H9 (cell line): ENCODE results near the gene LEFTY2. TPM values are rescaled to one million over a fixed set of nuclear protein-coding genes. Genes with fewer than 3 reads are reported as not detected.

Source experiments
- DNase-seq: peaks from one replicate; pipeline ENCODE4 v3.0.0-alpha.2; 2017
- H2AFZ ChIP-seq: one replicate; pipeline ENCODE4 v1.6.1; 2013; ENCODE audit warnings: mild to moderate bottlenecking, low read length, control low read depth, moderate library complexity
- H2AK5ac ChIP-seq: 2 replicates; pipeline ENCODE4 v1.6.1; 2013; ENCODE audit warnings: low read length, control low read depth, mixed read lengths; ENCODE audit not compliant: insufficient read length
- H2BK120ac ChIP-seq: one replicate; pipeline ENCODE4 v1.6.1; 2013; ENCODE audit warnings: low read depth, mild to moderate bottlenecking, low read length, control low read depth, inconsistent platforms; ENCODE audit not compliant: poor library complexity, severe bottlenecking
- H2BK12ac ChIP-seq: 2 replicates; pipeline ENCODE4 v1.6.1; 2013; ENCODE audit warnings: low read length, control low read depth, mixed read lengths, low read depth; ENCODE audit not compliant: insufficient read length
- H2BK15ac ChIP-seq: 2 replicates; pipeline ENCODE4 v1.6.1; 2013; ENCODE audit warnings: low read depth, low read length, control low read depth
- H2BK20ac ChIP-seq: one replicate; pipeline ENCODE4 v1.6.1; 2013; ENCODE audit warnings: low read depth, mild to moderate bottlenecking, low read length, control low read depth, inconsistent platforms; ENCODE audit not compliant: poor library complexity, severe bottlenecking
- H2BK5ac ChIP-seq: 2 replicates; pipeline ENCODE4 v1.6.1; 2013; ENCODE audit warnings: low read length, control low read depth, mixed read lengths; ENCODE audit not compliant: insufficient read length
- H3K14ac ChIP-seq: 2 replicates; pipeline ENCODE4 v1.6.1; 2013; ENCODE audit warnings: low read length, control low read depth; ENCODE audit not compliant: insufficient read depth
- H3K18ac ChIP-seq: 2 replicates; pipeline ENCODE4 v1.6.1; 2013; ENCODE audit warnings: low read depth, mild to moderate bottlenecking, mixed read lengths, low read length, control low read depth; ENCODE audit not compliant: insufficient read length
- H3K23ac ChIP-seq: 2 replicates; pipeline ENCODE4 v1.6.1; 2013; ENCODE audit warnings: low read length, control low read depth, mixed read lengths, low read depth; ENCODE audit not compliant: insufficient read length
- H3K23me2 ChIP-seq: 2 replicates; pipeline ENCODE4 v1.6.1; 2013; ENCODE audit warnings: low read depth, mild to moderate bottlenecking, mixed read lengths, low read length, control low read depth; ENCODE audit not compliant: insufficient read length, poor library complexity, severe bottlenecking
- H3K27ac ChIP-seq: 2 replicates; pipeline ENCODE4 v1.5.1; 2013; ENCODE audit warnings: low read length, control low read depth, mixed read lengths, low read depth; ENCODE audit not compliant: insufficient read length
- H3K27me3 ChIP-seq: 2 replicates; pipeline ENCODE4 v1.6.1; 2013; ENCODE audit warnings: low read length, control low read depth, inconsistent platforms; ENCODE audit not compliant: insufficient read depth
- H3K4ac ChIP-seq: 2 replicates; pipeline ENCODE4 v1.6.1; 2013; ENCODE audit warnings: low read depth, mild to moderate bottlenecking, control low read depth, inconsistent platforms, low read length, moderate library complexity
- H3K4me1 ChIP-seq: 2 replicates; pipeline ENCODE4 v1.6.1; 2013; ENCODE audit warnings: low read length, control low read depth, inconsistent platforms; ENCODE audit not compliant: insufficient read depth
- H3K4me2 ChIP-seq: 2 replicates; pipeline ENCODE4 v1.6.1; 2013; ENCODE audit warnings: low read length, control low read depth, mixed read lengths; ENCODE audit not compliant: insufficient read length, insufficient read depth
- H3K56ac ChIP-seq: 2 replicates; pipeline ENCODE4 v1.6.1; 2013; ENCODE audit warnings: low read depth, mild to moderate bottlenecking, mixed read lengths, low read length, control low read depth; ENCODE audit not compliant: insufficient read length
- H3K79me1 ChIP-seq: 2 replicates; pipeline ENCODE4 v1.6.1; 2013; ENCODE audit warnings: low read depth, mild to moderate bottlenecking, moderate library complexity, low read length, control low read depth, inconsistent platforms; ENCODE audit not compliant: insufficient read depth, poor library complexity, severe bottlenecking
- H3K79me2 ChIP-seq: 2 replicates; pipeline ENCODE4 v1.6.1; 2013; ENCODE audit warnings: low read length, control low read depth, inconsistent platforms; ENCODE audit not compliant: insufficient read depth
- H3K9ac ChIP-seq: 2 replicates; pipeline ENCODE4 v1.6.1; 2013; ENCODE audit warnings: low read length, control low read depth, mixed read lengths; ENCODE audit not compliant: insufficient read length; ENCODE audit errors: extremely low read depth
- H3K9me3 ChIP-seq: one replicate; pipeline ENCODE4 v1.6.1; 2013; ENCODE audit warnings: low read depth, low read length, inconsistent platforms; ENCODE audit not compliant: control insufficient read depth
- H3T11ph ChIP-seq: one replicate; pipeline ENCODE4 v1.6.1; 2013; ENCODE audit warnings: mild to moderate bottlenecking, low read length, control low read depth, inconsistent platforms
- H4K20me1 ChIP-seq: one replicate; pipeline ENCODE4 v1.6.1; 2013; ENCODE audit not compliant: control insufficient read depth, insufficient read length, insufficient read depth
- H4K5ac ChIP-seq: 2 replicates; pipeline ENCODE4 v1.6.1; 2013; ENCODE audit warnings: low read depth, mild to moderate bottlenecking, mixed read lengths, low read length, control low read depth; ENCODE audit not compliant: insufficient read length
- H4K8ac ChIP-seq: replicated peaks from 2 replicates; pipeline ENCODE4 v1.6.1; 2013; ENCODE audit warnings: low read length, control low read depth, mixed read lengths, low read depth; ENCODE audit not compliant: insufficient read length
- H4K91ac ChIP-seq: 2 replicates; pipeline ENCODE4 v1.6.1; 2013; ENCODE audit warnings: low read depth, mild to moderate bottlenecking, moderate library complexity, mixed read lengths, low read length, control low read depth; ENCODE audit not compliant: insufficient read length
- H3K27ac Mint-ChIP-seq, 3 experiments: 2 replicates in 2 of 3; 3 replicates in 1 of 3; pipeline ENCODE4 v1.8.0; 2020 to 2021; ENCODE audit warnings: mixed read lengths in 3 of 3, mild to moderate bottlenecking in 1 of 3, moderate library complexity in 1 of 3
- H3K27me3 Mint-ChIP-seq: 2 replicates; pipeline ENCODE4 v1.8.0; 2021; ENCODE audit warnings: low read depth, mild to moderate bottlenecking, moderate library complexity, mixed read lengths
- H3K36me3 Mint-ChIP-seq, 3 experiments: 2 replicates in 2 of 3; 3 replicates in 1 of 3; pipeline ENCODE4 v1.8.0; 2020 to 2021; ENCODE audit warnings: low read depth in 3 of 3, mixed read lengths in 3 of 3; ENCODE audit not compliant: insufficient read depth in 1 of 3
- H3K4me1 Mint-ChIP-seq, 2 experiments: 2 replicates each; pipeline ENCODE4 v1.8.0; 2020; ENCODE audit warnings: mixed read lengths in 2 of 2
- H3K4me3 Mint-ChIP-seq, 2 experiments: 2 replicates in 1 of 2; 3 replicates in 1 of 2; pipeline ENCODE4 v1.8.0; 2020 to 2021; ENCODE audit warnings: mild to moderate bottlenecking in 2 of 2, mixed read lengths in 2 of 2, moderate library complexity in 1 of 2
- H3K9me3 Mint-ChIP-seq, 2 experiments: 2 replicates in 1 of 2; 3 replicates in 1 of 2; pipeline ENCODE4 v1.8.0; 2020; ENCODE audit warnings: mild to moderate bottlenecking in 2 of 2, mixed read lengths in 2 of 2, moderate library complexity in 1 of 2
- CTCF ChIP-seq: fragments of 200-600 bp; sonication (generic); conservative IDR thresholded peaks from 3 replicates; pipeline ENCODE4 v1.8.0; 2021; ENCODE audit warnings: antibody characterized with exemption, mild to moderate bottlenecking
- WGBS: extraction: QIAGEN DNeasy Blood & Tissue Kit; methylation state at CpG from one replicate; pipeline ENCODE4 v1.1.7; 2013; ENCODE audit warnings: missing lambda C conversion rate, low lambda C conversion rate, mixed read lengths; ENCODE audit not compliant: insufficient read length; ENCODE audit errors: extremely low coverage; 5-methylcytosine and 5-hydroxymethylcytosine counted together
- total RNA-seq: library from RNA; stranded (reverse); gene quantifications from 2 replicates; pipeline ENCODE4 v1.2.1, GENCODE V29; 2021

The LEFTY2 gene
- total RNA-seq, 1 experiment from 2014 or later: 16.3 TPM

- no peak overlapping the region for H4K5ac ChIP-seq
- no peak for DNase-seq
- no peak overlapping the region for H3K4ac ChIP-seq
- no peak overlapping the region for H3K56ac ChIP-seq
- H2BK12ac ChIP-seq: no peak overlapping the region
- H2AK5ac ChIP-seq: no peak overlapping the region
- H3K27ac ChIP-seq: no peak overlapping the region
- H2AFZ ChIP-seq: no peak overlapping the region
- no peaks in the 10 kb centered on the region for H3K9me3 ChIP-seq
- H3K23ac ChIP-seq: no peak overlapping the region
- H2BK5ac ChIP-seq: no peak overlapping the region
- Mint-ChIP-seq H3K36me3 (peaks cover 41 to 83% (median 74%) of the 10 kb centered on the region in 3 experiments), H3K27ac (peak overlapping the region in 1 of 3 experiments; percentile 41; a peak in 2 of 7 replicates), H3K9me3 (no peaks in the 10 kb centered on the region), H3K4me3 (no peak overlapping the region), H3K27me3 (no peaks in the 10 kb centered on the region), H3K4me1 (no peaks in the 10 kb centered on the region)
- H3K23me2 ChIP-seq: no peaks in the 10 kb centered on the region
- H2BK15ac ChIP-seq: no peak overlapping the region
- no peaks in the 10 kb centered on the region for H3K4me1 ChIP-seq
- no peaks in the 10 kb centered on the region for H3K79me1 ChIP-seq
- no CpG with 5 or more reads among the region's 7 CpGs for WGBS
- no peak overlapping the region for H3K14ac ChIP-seq
- H3K18ac ChIP-seq: no peak overlapping the region
- H4K91ac ChIP-seq: no peak overlapping the region
- H3K79me2 ChIP-seq: no peaks in the 10 kb centered on the region
- no peak overlapping the region for H3T11ph ChIP-seq
- no peak overlapping the region for H4K8ac ChIP-seq
- no peak overlapping the region for H3K4me2 ChIP-seq
- TF ChIP-seq CTCF: peak; percentile 83
- no peaks in the 10 kb centered on the region for H4K20me1 ChIP-seq
- no peak overlapping the region for H2BK20ac ChIP-seq
- no peaks in the 10 kb centered on the region for H3K27me3 ChIP-seq
- H3K9ac ChIP-seq: no peak overlapping the region
- no peak overlapping the region for H2BK120ac ChIP-seq
These were observed 46.7 kb upstream of the LEFTY2 start for GRCh38 chr1:225987491-225988316.
